ENCODE data around the gene EXD2. TPM values are rescaled to one million over a fixed set of nuclear protein-coding genes. Genes with fewer than 3 reads are reported as not detected.
A peak's percentile ranks its signal among the peaks of the same experiment; 100 is the strongest.

Gene EXD2
- total and polyA plus RNA-seq, 2 of the 13 experiments (the other 11 are each of a cell fraction or from before 2014, with no cell fraction given) = 9.5 to 15.1 TPM

- WGBS (ENCODE audit: low lambda C conversion rate) = 16% methylated on average over 9 of the region's 9 CpGs
- POLR2A ChIA-PET = no interaction called here
- no peak for TF ChIP-seq ZNF577 (CRISPR knock-in tag; IDR thresholded peaks at IDR 0.05; ENCODE audit: borderline replicate concordance, low read depth)
- peak; percentile 9 for TF ChIP-seq XRCC5 (optimal IDR thresholded peaks at IDR 0.05; ENCODE audit: low read length)
- TF ChIP-seq TRIM24 (CRISPR knock-in tag; IDR thresholded peaks at IDR 0.05) = no peak
- peak; percentile 62 for TF ChIP-seq STAG1 (CRISPR knock-in tag; IDR thresholded peaks at IDR 0.05)
- TF ChIP-seq HMGXB4 (CRISPR knock-in tag; IDR thresholded peaks at IDR 0.05; ENCODE audit: borderline replicate concordance in 1 of 2, low read depth in 1 of 2) = 0 out of 4 replicates have a peak, but pooled peaks of 1 of the 2 experiments have one; percentile 22
- TF ChIP-seq DNMT3B (CRISPR knock-in tag; conservative IDR thresholded peaks at IDR 0.05) = no peak
- peak; percentile 25; the same call in 1 of the 2 replicates for TF ChIP-seq SMC3 (IDR thresholded peaks at IDR 0.05; ENCODE audit: low read length)
- TF ChIP-seq ZNF432 (CRISPR knock-in tag; IDR thresholded peaks at IDR 0.05; ENCODE audit: borderline replicate concordance) = no peak
- intact Hi-C loops (cut with micrococcal nuclease; ENCODE audit: unreplicated experiment) (loop anchor here (1.0 kb wide), 2 partner anchors 27 to 45 kb away; partner anchors contain the start of gene GALNT16), in situ Hi-C loops (cut with HindIII; ENCODE audit: extremely low pct_ligation_motif_present, low pct_unique_long_range_greater_than_20kb) (no loop called here)
- no TSS peak for BruUV-seq (replicated peaks)
- H3K4me1 ChIP-seq (ENCODE audit: insufficient read depth, low read length) = peaks cover 25% of the 10 kb centered on the region
- H3K79me2 ChIP-seq (ENCODE audit: insufficient read depth, low read length) = no peaks in the 10 kb centered on the region
- H3K9me3 ChIP-seq (ENCODE audit: low read length) = no peaks in the 10 kb centered on the region
- no peak overlapping the region for H2AFZ ChIP-seq (ENCODE audit: low read length)
- no peak overlapping the region for H3K4me3 ChIP-seq (replicated peaks in 1 of 3; ENCODE audit: insufficient read depth in 1 of 3, low read depth in 2 of 3, low read length in 3 of 3)
- no peaks in the 10 kb centered on the region for H3K36me3 ChIP-seq (replicated peaks in 1 of 2; ENCODE audit: control insufficient read depth in 1 of 2, insufficient read depth in 2 of 2, low read length in 2 of 2)
- 0 out of 5 replicates have a peak, but pooled peaks cover 0 to 2% of the 10 kb centered on the region in 2 experiments for H3K27me3 ChIP-seq (ENCODE audit: control insufficient read depth in 1 of 2, insufficient read depth in 2 of 2, low read length in 2 of 2)
- CTCF ChIA-PET (ENCODE audit: low intra/inter-chr PET ratio, low total read pairs) = interaction anchor here (1.1 to 1.8 kb wide), 4 partner anchors 26 to 158 kb away, joined by 3 to 6 read pairs (median 4); partner anchors contain the start of gene GALNT16
- peak; percentile 68 for FAIRE-seq
- H4K20me1 ChIP-seq (ENCODE audit: insufficient read depth, low read length) = no peaks in the 10 kb centered on the region
- no peak overlapping the region for H3K27ac ChIP-seq (ENCODE audit: extremely low read length, insufficient read depth, low read length)
- no peak overlapping the region for H3K9ac ChIP-seq (ENCODE audit: insufficient read depth, low read depth, low read length)
- ATAC-seq = peak; percentile 83
- peak overlapping the region; percentile 38; the same call in 1 of the 2 replicates for H3K4me2 ChIP-seq (ENCODE audit: low read depth, low read length)
- DNase-seq (ENCODE audit: low spot score) = peak; percentile 46
Observed at GRCh38 chr14:69287098-69288010, 96.1 kb downstream of the EXD2 start.

All from HepG2 (cell line).